GM18517 (cell line): ENCODE data around the gene PCSK4.
A peak's percentile ranks its signal among the peaks of the same experiment; 100 is the strongest.
"Not testable (repeated sequence)": the region's sequence is repeated elsewhere in the genome, so short reads cannot be mapped to it uniquely, and the experiment has no call there.

ENCODE experiments used
- ATAC-seq: cut with Tn5 transposase; IDR thresholded peaks from one replicate; pipeline ENCODE4 v1.9.1; 2021; ENCODE audit warnings: mild to moderate bottlenecking, moderate library complexity; ENCODE audit not compliant: unreplicated experiment

The PCSK4 gene

GRCh38 chr19:1441677-1442438, 48.3 kb downstream of the PCSK4 start:
- ATAC-seq = no peak

GRCh38 chr19:1441022-1441426, 49.1 kb downstream of the PCSK4 start:
- no peak for ATAC-seq

GRCh38 chr19:1440418-1440801, 49.7 kb downstream of the PCSK4 start:
- ATAC-seq = no peak

- not testable (repeated sequence) for ATAC-seq
Measured at GRCh38 chr19:1439525-1440417, 50.4 kb downstream of the PCSK4 start.

GRCh38 chr19:1438933-1439354, 51.2 kb downstream of the PCSK4 start:
- ATAC-seq = no peak

GRCh38 chr19:1438035-1438932, 51.9 kb downstream of the PCSK4 start, which contains the start of gene RPS15:
Gene RPS15, plus strand, starts transcription at chr19:1438396. Its CDS starts 30 bp downstream, at chr19:1438426.
- ATAC-seq = peak; percentile 85

GRCh38 chr19:1437609-1438008, 52.5 kb downstream of the PCSK4 start:
- ATAC-seq = peak; percentile 2

- ATAC-seq = no peak
Measured at GRCh38 chr19:1435378-1435989, 54.7 kb downstream of the PCSK4 start.

- ATAC-seq = no peak
Measured at GRCh38 chr19:1434577-1435060, 55.5 kb downstream of the PCSK4 start.

- ATAC-seq = no peak
Measured at GRCh38 chr19:1434040-1434366, 56.1 kb downstream of the PCSK4 start.

- ATAC-seq = no peak
Measured at GRCh38 chr19:1433119-1434039, 56.8 kb downstream of the PCSK4 start.

GRCh38 chr19:1432507-1432887, 57.7 kb downstream of the PCSK4 start:
- no peak for ATAC-seq

GRCh38 chr19:1431759-1432506, 58.2 kb downstream of the PCSK4 start:
- ATAC-seq = no peak
